Measurements from ENCODE around the gene PBLD.

PBLD gene

GRCh38 chr10:68310531-68310930 is 22.2 kb downstream of the PBLD start:
- no peak for TF ChIP-seq CTCF (conservative IDR thresholded peaks at IDR 0.05; ENCODE audit: low read length)
- DNase-seq (ENCODE audit: low read depth), result no peak
- H3K4me3 ChIP-seq (ENCODE audit: low read length), result no peak overlapping the region

- no peak overlapping the region for H3K4me3 ChIP-seq (ENCODE audit: low read length)
- TF ChIP-seq CTCF (conservative IDR thresholded peaks at IDR 0.05; ENCODE audit: low read length), result no peak
- DNase-seq (ENCODE audit: low read depth), result no peak
Measured at GRCh38 chr10:68305854-68306253, 26.9 kb downstream of the PBLD start.

GRCh38 chr10:68303849-68304412 is 28.8 kb downstream of the PBLD start:
- DNase-seq (ENCODE audit: low read depth), result no peak

GRCh38 chr10:68302871-68303270 is 29.9 kb downstream of the PBLD start:
- no peak for TF ChIP-seq CTCF (conservative IDR thresholded peaks at IDR 0.05; ENCODE audit: low read length)
- DNase-seq (ENCODE audit: low read depth), result no peak

More at GRCh38 chr10:68303849-68304412, 28.8 kb downstream of the PBLD start:
- H3K4me3 ChIP-seq (ENCODE audit: low read length), result no peak overlapping the region
- no peak for TF ChIP-seq CTCF (conservative IDR thresholded peaks at IDR 0.05; ENCODE audit: low read length)

GRCh38 chr10:68302503-68302823 is 30.3 kb downstream of the PBLD start:
- no peak for DNase-seq (ENCODE audit: low read depth)
- no peak overlapping the region for H3K4me3 ChIP-seq (ENCODE audit: low read length)
- TF ChIP-seq CTCF (conservative IDR thresholded peaks at IDR 0.05; ENCODE audit: low read length), result no peak

More at GRCh38 chr10:68302871-68303270, 29.9 kb downstream of the PBLD start:
- H3K4me3 ChIP-seq (ENCODE audit: low read length), result no peak overlapping the region

GRCh38 chr10:68301790-68302502 is 30.8 kb downstream of the PBLD start:
- no peak overlapping the region for H3K4me3 ChIP-seq (ENCODE audit: low read length)
- peak; percentile 68 for DNase-seq (ENCODE audit: low read depth)
- TF ChIP-seq CTCF (conservative IDR thresholded peaks at IDR 0.05; ENCODE audit: low read length), result peak; percentile 61

GRCh38 chr10:68301301-68301700 is 31.4 kb downstream of the PBLD start:
- no peak for DNase-seq (ENCODE audit: low read depth)
- no peak overlapping the region for H3K4me3 ChIP-seq (ENCODE audit: low read length)
- no peak for TF ChIP-seq CTCF (conservative IDR thresholded peaks at IDR 0.05; ENCODE audit: low read length)
